ENCODE data around the gene GNB1.
"Not testable (repeated sequence)": the region's sequence is repeated elsewhere in the genome, so short reads cannot be mapped to it uniquely, and the experiment has no call there.

Gene GNB1

DNA sequence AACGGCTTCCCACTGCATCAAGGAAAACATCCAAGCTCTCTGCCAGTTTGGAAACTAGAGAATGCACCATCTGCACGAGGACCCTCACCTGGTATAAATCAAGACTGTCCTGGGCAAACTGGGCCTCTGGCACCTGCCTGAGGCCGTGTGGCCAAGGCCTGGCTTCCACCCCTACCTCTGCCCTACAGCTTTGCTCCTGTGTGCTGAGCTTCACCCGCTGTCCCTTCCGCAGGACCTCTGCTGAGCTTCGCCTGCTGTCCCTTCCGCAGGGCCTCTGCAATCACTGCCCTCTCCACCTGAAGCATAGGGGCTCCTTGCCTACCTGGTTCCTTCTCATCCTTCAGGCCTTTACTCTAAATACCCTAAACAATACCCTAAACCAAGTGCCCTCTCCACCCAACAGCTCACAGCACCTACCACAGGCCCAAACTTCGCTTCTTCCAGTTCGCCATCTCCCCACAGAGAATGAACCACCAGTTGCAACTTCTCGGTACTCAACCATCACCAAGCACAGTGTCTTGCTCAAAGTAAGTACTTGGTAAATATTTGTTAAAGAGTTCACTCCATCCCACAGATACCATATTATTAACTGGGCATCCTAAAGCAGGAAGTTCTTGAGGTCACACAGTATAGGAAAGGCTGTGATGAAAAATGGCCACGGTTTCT is 18.4 kb downstream of the GNB1 start:
- Histone ChIP-seq H3K27me3 (ENCODE audit: control insufficient read depth, insufficient read depth, low read length) (no peaks in the 10 kb centered on the region), H3K4me1 (ENCODE audit: control insufficient read depth, insufficient read depth, low read length) (peaks cover 4% of the 10 kb centered on the region), H3K27ac (ENCODE audit: low read depth, low read length) (no peak overlapping the region), H3K36me3 (ENCODE audit: control insufficient read depth, insufficient read depth, low read length) (peaks cover 8% of the 10 kb centered on the region), H3K9ac (ENCODE audit: low read length) (no peak overlapping the region), H3K4me3 (ENCODE audit: low read length) (no peak overlapping the region)

GRCh38 chr1:1869469-1869868 is 21.4 kb downstream of the GNB1 start:
- Histone ChIP-seq H3K27ac (ENCODE audit: low read depth, low read length) (no peak overlapping the region), H3K27me3 (ENCODE audit: control insufficient read depth, insufficient read depth, low read length) (no peaks in the 10 kb centered on the region), H3K36me3 (ENCODE audit: control insufficient read depth, insufficient read depth, low read length) (peaks cover 6% of the 10 kb centered on the region), H3K9ac (ENCODE audit: low read length) (no peak overlapping the region), H3K4me3 (ENCODE audit: low read length) (no peak overlapping the region), H3K4me1 (ENCODE audit: control insufficient read depth, insufficient read depth, low read length) (peaks cover 6% of the 10 kb centered on the region)

DNA sequence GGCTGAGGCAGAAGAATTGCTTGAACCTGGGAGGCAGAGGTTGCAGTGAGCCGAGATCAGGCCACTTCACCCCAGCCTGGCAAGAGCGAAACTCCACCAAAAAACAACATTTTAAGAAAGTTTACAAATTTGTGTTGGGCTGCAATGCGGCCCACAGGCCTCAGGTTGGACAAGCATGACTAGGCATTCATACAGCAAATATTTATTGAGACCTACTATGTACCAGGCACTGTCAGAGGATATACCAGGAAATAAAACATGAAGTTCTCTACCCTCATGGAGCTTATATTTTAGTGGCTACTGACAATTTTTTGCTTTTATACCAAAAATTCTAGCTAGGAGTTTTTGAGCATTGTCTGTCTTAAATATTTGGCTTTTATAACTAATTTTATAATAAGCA is 23.7 kb downstream of the GNB1 start:
- peaks cover 11% of the 10 kb centered on the region for H3K4me1 ChIP-seq (ENCODE audit: control insufficient read depth, insufficient read depth, low read length)
- no peak overlapping the region for H3K9ac ChIP-seq (ENCODE audit: low read length)
- H3K36me3 ChIP-seq (ENCODE audit: control insufficient read depth, insufficient read depth, low read length), result no peaks in the 10 kb centered on the region
- H3K27me3 ChIP-seq (ENCODE audit: control insufficient read depth, insufficient read depth, low read length), result no peaks in the 10 kb centered on the region
- H3K27ac ChIP-seq (ENCODE audit: low read depth, low read length), result no peak overlapping the region
- H3K4me3 ChIP-seq (ENCODE audit: low read length), result no peak overlapping the region

DNA sequence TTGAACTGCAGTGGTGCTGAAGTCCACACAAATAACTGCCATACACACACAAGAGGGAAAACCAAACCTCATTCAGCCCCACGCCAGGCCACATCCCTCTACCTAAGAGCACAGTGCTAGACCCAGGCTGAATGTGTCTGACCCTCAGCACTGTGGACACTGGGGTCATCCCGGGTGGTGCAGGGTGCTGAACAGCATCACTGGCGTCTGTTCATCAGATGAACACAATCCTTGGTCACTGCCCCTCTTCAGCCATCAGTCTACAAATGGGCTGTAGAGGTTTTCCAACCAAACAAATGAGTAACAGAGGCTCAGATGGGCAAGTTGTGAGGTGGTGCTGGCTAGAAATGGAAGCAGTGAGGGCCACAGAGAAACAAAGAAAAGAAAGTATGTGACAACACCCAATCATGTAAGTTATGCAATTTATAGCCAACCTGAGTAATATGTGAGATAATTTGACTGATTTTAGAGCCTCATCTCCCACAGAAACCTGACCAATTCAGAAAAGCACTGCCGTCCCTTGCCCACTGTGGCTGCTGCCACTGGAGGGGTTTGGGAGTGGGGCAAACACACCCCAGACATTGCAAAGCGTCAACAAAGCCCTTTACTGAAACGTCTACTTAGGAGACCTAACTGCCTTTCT is 27.9 kb downstream of the GNB1 start:
- H3K9ac ChIP-seq (ENCODE audit: low read length), result no peak overlapping the region
- peaks cover 19% of the 10 kb centered on the region for H3K4me1 ChIP-seq (ENCODE audit: control insufficient read depth, insufficient read depth, low read length)
- no peak overlapping the region for H3K27ac ChIP-seq (ENCODE audit: low read depth, low read length)
- H3K27me3 ChIP-seq (ENCODE audit: control insufficient read depth, insufficient read depth, low read length), result no peaks in the 10 kb centered on the region
- H3K36me3 ChIP-seq (ENCODE audit: control insufficient read depth, insufficient read depth, low read length), result no peaks in the 10 kb centered on the region
- no peak overlapping the region for H3K4me3 ChIP-seq (ENCODE audit: low read length)

- H3K4me3 ChIP-seq (ENCODE audit: low read length); H3K9ac ChIP-seq (ENCODE audit: low read length); H3K27me3 ChIP-seq (ENCODE audit: control insufficient read depth, insufficient read depth, low read length); H3K27ac ChIP-seq (ENCODE audit: low read depth, low read length); H3K36me3 ChIP-seq (ENCODE audit: control insufficient read depth, insufficient read depth, low read length): not testable (repeated sequence)
- H3K4me1 ChIP-seq (ENCODE audit: control insufficient read depth, insufficient read depth, low read length), result peaks cover 19% of the 10 kb centered on the region
Measured at GRCh38 chr1:1861761-1862310, 29.1 kb downstream of the GNB1 start.

DNA sequence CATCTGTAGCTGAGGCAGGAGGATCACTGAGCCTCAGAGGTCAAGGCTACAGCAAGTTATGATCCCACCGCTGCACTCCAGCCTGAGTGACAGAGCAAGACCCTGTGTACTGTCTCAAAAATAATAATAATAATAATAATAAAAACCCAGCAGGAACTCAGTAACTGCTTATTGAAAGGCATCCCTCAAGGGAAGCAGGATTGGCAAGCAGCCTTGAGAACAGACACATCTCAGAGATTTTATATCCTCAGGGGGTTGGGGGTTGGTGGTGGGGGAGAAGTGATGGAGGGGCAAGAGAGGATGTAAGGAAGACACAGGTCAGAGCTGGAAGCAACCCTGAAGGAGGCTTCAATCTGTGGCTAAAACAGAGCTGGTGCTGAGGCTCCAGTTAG is 29.6 kb downstream of the GNB1 start:
- peaks cover 19% of the 10 kb centered on the region for H3K4me1 ChIP-seq (ENCODE audit: control insufficient read depth, insufficient read depth, low read length)
- no peak overlapping the region for H3K4me3 ChIP-seq (ENCODE audit: low read length)
- H3K27ac ChIP-seq (ENCODE audit: low read depth, low read length), result no peak overlapping the region
- H3K9ac ChIP-seq (ENCODE audit: low read length), result no peak overlapping the region
- no peaks in the 10 kb centered on the region for H3K27me3 ChIP-seq (ENCODE audit: control insufficient read depth, insufficient read depth, low read length)
- no peaks in the 10 kb centered on the region for H3K36me3 ChIP-seq (ENCODE audit: control insufficient read depth, insufficient read depth, low read length)

DNA sequence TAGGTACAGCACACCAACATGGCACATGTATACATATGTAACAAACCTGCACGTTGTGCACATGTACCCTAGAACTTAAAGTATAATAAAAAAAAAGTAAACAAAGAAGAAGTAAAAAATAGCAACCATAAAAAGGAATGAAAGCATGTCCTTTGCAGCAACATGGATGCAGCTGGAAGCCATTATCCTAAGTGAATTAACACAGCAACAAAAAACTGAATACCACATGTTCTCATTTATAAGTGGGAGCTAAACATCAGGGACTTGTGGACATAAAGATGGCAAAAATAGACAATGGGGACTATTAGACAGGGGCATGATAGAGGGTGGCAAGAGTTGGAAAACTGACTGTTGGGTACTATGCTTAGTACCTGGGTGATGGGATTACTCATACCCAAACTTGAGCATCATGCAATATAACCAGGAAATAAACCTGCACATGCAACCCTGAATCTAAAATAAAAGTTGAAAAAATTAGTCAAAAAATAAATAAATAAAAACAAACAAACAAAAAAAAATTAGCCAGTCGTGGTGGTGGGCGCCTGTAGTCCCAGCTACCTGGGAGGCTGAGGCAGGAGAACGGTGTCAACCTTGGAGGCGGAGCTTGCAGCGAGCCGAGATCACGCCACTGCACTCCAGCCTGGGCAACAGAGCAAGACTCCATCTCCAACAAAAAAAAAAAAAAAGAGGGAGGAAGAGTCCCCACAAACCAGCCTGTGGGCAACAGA is 30.8 kb downstream of the GNB1 start:
- not testable (repeated sequence) for H3K27ac ChIP-seq (ENCODE audit: low read depth, low read length); H3K4me3 ChIP-seq (ENCODE audit: low read length); H3K27me3 ChIP-seq (ENCODE audit: control insufficient read depth, insufficient read depth, low read length); H3K9ac ChIP-seq (ENCODE audit: low read length); H3K36me3 ChIP-seq (ENCODE audit: control insufficient read depth, insufficient read depth, low read length)
- peaks cover 19% of the 10 kb centered on the region for H3K4me1 ChIP-seq (ENCODE audit: control insufficient read depth, insufficient read depth, low read length)

DNA sequence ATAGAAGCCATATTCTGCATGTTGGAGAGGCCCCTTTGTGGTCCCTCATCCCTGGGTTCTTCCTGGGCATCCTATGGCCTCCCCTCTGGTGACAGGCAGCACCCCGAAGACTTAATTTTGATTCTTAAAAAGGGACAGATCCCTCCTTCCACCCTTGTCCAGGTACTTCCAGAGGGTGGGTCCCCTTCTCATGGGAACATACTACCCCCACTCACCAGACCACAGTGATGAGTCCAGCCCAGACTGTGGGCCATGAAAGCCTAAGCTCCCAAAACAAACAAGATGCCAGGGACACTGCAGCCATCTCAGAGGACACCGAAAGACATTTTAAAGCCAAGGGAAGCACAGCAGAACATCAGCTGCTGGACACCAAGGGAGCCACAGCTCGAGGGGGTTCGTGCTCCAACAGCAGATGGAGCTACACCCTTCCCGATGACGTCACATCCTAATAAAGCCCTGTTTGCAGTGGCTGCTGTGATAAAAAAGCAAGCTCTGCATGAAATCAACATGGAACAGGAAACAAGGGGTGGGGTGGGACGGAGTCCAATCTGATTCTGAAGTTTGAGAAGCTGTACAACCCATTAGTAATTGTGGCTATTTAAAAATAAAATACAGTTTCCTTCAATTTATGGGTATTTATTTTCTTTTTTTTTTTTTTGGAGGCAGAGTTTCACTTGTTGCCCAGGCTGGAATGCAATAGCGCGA is 32.4 kb downstream of the GNB1 start:
- H3K36me3 ChIP-seq (ENCODE audit: control insufficient read depth, insufficient read depth, low read length), result no peaks in the 10 kb centered on the region
- H3K9ac ChIP-seq (ENCODE audit: low read length), result no peak overlapping the region
- peak overlapping the region; percentile 2 for H3K4me3 ChIP-seq (ENCODE audit: low read length)
- peaks cover 15% of the 10 kb centered on the region for H3K4me1 ChIP-seq (ENCODE audit: control insufficient read depth, insufficient read depth, low read length)
- H3K27ac ChIP-seq (ENCODE audit: low read depth, low read length), result peak overlapping the region; percentile 38
- H3K27me3 ChIP-seq (ENCODE audit: control insufficient read depth, insufficient read depth, low read length), result no peaks in the 10 kb centered on the region

DNA sequence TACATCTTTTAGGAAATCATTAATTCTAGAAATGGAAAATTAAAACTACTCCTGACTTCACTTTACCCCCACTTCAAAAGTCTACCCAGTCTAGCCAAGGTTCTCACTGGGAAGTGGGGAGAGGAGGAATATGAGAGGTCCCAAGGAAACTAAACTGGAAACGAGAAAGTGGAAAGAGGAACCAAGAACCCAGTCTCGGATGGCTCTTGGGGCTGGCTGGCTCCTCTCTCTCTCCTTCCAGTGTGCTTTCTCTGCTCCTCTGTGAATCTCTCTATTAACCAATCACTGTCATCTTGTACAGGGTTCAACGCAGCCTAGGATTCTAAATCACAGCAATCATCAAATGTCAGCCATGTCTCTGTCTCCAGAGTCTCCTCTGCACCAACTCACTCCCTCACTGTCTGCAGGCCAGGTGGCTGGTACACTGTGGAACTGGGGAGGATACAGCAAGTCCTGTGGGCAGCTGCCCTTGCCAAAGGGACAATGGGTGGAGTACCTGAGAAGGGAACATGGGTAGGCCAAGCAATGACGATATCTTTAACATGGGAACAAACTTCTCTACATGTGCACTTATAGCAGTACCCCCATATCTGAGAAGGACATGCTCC is 33.7 kb downstream of the GNB1 start:
- Histone ChIP-seq H3K27me3 (ENCODE audit: control insufficient read depth, insufficient read depth, low read length) (no peaks in the 10 kb centered on the region), H3K9ac (ENCODE audit: low read length) (no peak overlapping the region), H3K4me3 (ENCODE audit: low read length) (no peak overlapping the region), H3K27ac (ENCODE audit: low read depth, low read length) (no peak overlapping the region), H3K36me3 (ENCODE audit: control insufficient read depth, insufficient read depth, low read length) (peaks cover 3% of the 10 kb centered on the region), H3K4me1 (ENCODE audit: control insufficient read depth, insufficient read depth, low read length) (peaks cover 8% of the 10 kb centered on the region)

DNA sequence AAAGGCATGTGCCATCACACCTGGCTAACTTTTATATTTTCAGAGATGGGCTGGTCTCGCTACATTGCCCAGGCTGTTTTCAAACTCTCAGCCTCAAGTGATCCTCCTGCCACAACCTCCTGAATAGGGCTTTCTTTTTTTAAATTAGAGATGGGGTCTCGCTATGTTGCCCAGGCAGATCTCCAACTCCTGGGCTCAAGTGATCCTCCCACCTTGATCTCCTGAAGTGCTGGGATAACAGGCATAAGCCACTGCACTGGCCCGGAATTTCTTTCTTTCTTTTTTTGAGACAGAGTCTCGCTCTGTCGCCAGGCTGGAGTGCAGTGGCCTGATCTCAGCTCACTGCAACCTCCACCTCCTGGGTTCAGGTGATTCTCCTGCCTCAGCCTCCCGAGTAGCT is 34.7 kb downstream of the GNB1 start:
- H3K9ac ChIP-seq (ENCODE audit: low read length); H3K36me3 ChIP-seq (ENCODE audit: control insufficient read depth, insufficient read depth, low read length); H3K4me1 ChIP-seq (ENCODE audit: control insufficient read depth, insufficient read depth, low read length); H3K27ac ChIP-seq (ENCODE audit: low read depth, low read length); H3K27me3 ChIP-seq (ENCODE audit: control insufficient read depth, insufficient read depth, low read length); H3K4me3 ChIP-seq (ENCODE audit: low read length): not testable (repeated sequence)

DNA sequence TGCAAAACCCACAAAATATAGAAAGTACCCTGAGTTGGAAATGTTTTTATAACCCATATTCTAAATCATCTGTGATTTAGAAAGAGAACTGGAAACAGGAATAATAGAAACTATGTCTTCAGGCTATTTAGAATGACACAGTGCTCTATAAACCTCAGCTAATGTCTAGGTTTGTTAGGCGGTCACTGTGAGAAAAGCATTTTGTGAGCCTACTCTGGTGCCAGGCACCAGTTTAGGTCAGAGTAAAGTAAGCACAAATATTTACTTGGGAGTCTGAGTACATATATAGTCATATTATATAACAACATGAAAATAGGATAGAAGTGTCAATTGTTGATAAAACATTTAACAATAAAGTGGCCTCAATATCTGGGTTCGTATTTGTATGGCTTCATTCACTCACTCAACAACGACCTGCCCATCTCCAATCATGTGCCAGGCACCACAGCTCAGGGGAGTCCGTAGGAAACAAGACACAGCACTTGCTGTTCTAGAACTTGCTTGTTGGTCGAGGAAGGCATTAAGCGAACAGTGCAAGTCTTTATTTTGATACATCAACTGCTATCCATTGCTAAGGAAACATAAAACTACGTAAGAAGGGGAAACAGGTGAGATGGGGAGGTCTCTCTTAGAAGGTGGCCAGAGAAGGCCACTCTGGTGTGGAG is 37.2 kb downstream of the GNB1 start:
- peaks cover 3% of the 10 kb centered on the region for H3K36me3 ChIP-seq (ENCODE audit: control insufficient read depth, insufficient read depth, low read length)
- H3K27ac ChIP-seq (ENCODE audit: low read depth, low read length), result no peak overlapping the region
- no peak overlapping the region for H3K9ac ChIP-seq (ENCODE audit: low read length)
- peaks cover 6% of the 10 kb centered on the region for H3K4me1 ChIP-seq (ENCODE audit: control insufficient read depth, insufficient read depth, low read length)
- H3K4me3 ChIP-seq (ENCODE audit: low read length), result no peak overlapping the region
- no peaks in the 10 kb centered on the region for H3K27me3 ChIP-seq (ENCODE audit: control insufficient read depth, insufficient read depth, low read length)
